ENCODE results near the gene PCDHGC3. TPM values are rescaled to one million over a fixed set of nuclear protein-coding genes. Genes with fewer than 3 reads are reported as not detected.
A peak's percentile ranks its signal among the peaks of the same experiment; 100 is the strongest.

The PCDHGC3 gene
- total RNA-seq, 1 donor from 2014 or later: 51.4 TPM

DNA sequence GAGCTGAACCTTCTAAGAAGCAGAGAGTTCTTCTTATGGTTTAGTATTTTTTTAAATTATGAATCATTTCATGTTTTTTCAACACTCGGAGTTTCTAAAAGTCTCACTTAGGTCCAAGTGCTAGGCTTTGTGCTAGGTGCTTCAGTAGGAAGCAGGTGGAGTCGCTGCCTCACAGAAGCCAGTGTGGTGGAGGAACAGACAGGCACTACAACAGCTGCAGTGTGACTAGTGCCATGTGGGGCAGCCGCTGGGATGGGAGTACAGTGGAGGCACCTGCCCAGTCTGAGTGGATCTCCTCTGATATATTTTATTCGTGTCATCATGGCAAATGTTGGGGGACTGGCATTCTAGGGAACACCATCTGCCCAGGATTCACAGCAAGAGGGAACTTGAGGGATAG lies 28.4 kb downstream of the PCDHGC3 start:
- Histone ChIP-seq H3K27me3 (no peaks in the 10 kb centered on the region), H3K9me3 (no peaks in the 10 kb centered on the region), H3K36me3 (peaks cover 0 to 13% of the 10 kb centered on the region in 2 donors), H3K4me1 (peaks cover 20 to 28% of the 10 kb centered on the region in 2 donors), H3K4me3 (no peak overlapping the region), H3K27ac (peak overlapping the region; percentile 45 to 50)
- DNase-seq (ENCODE audit: low spot score in 2 of 2): no peak
- TF ChIP-seq, protein P1, sequence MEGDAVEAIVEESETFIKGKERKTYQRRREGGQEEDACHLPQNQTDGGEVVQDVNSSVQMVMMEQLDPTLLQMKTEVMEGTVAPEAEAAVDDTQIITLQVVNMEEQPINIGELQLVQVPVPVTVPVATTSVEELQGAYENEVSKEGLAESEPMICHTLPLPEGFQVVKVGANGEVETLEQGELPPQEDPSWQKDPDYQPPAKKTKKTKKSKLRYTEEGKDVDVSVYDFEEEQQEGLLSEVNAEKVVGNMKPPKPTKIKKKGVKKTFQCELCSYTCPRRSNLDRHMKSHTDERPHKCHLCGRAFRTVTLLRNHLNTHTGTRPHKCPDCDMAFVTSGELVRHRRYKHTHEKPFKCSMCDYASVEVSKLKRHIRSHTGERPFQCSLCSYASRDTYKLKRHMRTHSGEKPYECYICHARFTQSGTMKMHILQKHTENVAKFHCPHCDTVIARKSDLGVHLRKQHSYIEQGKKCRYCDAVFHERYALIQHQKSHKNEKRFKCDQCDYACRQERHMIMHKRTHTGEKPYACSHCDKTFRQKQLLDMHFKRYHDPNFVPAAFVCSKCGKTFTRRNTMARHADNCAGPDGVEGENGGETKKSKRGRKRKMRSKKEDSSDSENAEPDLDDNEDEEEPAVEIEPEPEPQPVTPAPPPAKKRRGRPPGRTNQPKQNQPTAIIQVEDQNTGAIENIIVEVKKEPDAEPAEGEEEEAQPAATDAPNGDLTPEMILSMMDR (IDR thresholded peaks at IDR 0.05): no peak
- intact Hi-C loops (cut with DNase I): no loop called here

DNA sequence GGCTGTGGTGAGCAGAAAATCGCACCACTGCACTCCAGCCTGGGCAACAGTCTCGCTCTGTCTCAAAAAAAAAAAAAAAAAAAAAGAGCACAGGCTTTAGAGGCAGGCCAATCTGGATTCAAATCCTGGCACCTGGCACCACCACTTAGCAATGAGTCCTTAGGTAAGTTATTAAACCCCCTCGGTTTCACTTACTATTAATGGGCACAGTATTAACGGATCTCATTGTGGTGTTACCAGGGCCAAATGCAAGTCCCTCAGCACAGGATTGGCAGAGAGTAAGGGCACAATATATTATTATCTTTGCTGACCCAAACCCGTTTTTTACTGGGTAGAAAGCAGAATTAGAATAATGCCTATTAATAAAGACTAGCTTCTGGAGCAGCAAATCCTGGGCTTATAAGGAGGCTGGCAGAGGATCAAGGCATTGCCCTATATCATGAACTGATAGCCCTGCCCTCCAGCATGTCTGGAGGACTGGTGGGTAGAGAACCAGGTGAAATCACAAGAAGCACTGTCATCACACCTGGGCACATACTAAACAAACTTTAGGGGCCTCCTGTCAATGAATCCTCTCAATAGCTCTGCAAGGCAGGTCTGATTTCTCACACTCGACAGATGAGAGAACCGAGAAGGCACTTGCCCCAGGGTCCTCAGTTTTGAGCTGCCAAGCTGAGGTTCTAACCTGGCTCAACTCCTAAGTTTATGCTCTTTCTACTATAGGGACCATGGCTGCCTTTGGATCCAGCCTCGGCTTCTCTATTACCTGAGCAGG lies 30.8 kb downstream of the PCDHGC3 start:
- H3K36me3 ChIP-seq: peaks cover 0 to 19% of the 10 kb centered on the region in 2 donors
- no peak overlapping the region for H3K4me3 ChIP-seq
- H3K4me1 ChIP-seq: peaks cover 24 to 35% of the 10 kb centered on the region in 2 donors
- TF ChIP-seq, protein P1 (IDR thresholded peaks at IDR 0.05): no peak
- peak overlapping the region; percentile 98 to 99 for H3K27ac ChIP-seq
- DNase-seq (ENCODE audit: low spot score in 2 of 2): no peak
- no peaks in the 10 kb centered on the region for H3K27me3 ChIP-seq
- intact Hi-C loops (cut with DNase I): loop anchor here (2.0 kb wide), 1 partner anchor 14 kb away; no protein-coding TSS in a partner anchor
- H3K9me3 ChIP-seq: no peaks in the 10 kb centered on the region

DNA sequence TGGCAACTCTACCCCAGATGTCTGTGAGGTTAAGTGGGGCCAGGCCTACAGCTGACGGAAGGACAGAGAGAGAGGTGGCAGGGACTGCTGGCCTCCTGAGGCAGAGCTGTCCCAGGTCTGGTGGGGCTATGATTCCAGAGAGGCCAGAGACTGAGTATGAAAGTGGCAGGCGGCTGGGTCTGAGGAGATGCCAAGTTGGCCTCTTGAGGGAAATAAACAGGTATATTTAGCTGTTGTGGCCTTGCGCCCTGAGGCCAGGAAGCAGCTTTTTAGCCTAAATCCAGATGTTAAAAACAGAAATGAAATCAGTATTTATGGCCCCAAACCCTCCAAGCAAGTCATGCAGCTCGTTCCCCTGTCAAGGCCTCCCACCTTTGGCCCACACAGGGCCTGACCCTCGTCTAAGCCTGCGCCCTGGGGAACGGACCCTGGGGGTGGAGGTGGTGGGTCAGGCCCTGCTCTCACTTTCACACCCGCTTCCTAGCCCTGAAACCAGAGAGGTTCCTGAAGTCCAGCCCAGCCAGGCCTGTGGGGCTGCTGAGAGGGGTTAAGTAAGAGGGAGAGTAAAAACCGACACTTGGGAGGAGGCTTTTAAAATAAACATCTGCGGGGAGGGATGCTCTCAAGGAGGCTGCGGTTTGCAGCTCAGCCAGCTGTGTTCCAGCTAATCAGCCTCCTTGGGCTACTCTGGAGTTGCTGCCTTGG lies 31.8 kb downstream of the PCDHGC3 start:
- peaks cover 0 to 22% of the 10 kb centered on the region in 2 donors for H3K36me3 ChIP-seq
- DNase-seq (ENCODE audit: low spot score in 2 of 2): no peak

DNA sequence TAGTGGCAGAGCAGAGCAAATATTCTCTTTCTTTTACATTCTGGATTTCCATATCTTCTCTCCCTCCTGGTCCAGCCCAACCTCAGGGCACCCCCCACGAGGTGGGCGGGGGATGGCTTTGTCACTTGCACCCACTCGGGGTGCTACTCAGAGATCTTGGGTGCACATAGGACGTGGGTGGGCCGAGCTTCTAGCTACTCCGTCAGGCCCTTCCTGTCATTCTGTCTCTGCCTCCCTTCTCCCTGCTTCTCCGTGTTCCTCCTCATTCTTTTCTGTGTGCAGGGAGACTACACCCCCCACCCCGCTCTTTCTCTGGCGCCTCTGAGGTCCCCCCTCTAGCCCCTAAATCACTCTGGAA lies 32.7 kb downstream of the PCDHGC3 start:
- no peak for DNase-seq (ENCODE audit: low spot score in 2 of 2)
- Histone ChIP-seq H3K9me3 (no peaks in the 10 kb centered on the region), H3K27ac (peak overlapping the region; percentile 98 to 99), H3K4me3 (peak overlapping the region; percentile 53 to 62), H3K4me1 (peaks cover 24 to 35% of the 10 kb centered on the region in 2 donors), H3K36me3 (peaks cover 0 to 18% of the 10 kb centered on the region in 2 donors), H3K27me3 (no peaks in the 10 kb centered on the region)
- TF ChIP-seq, protein P1 (IDR thresholded peaks at IDR 0.05): no peak
- intact Hi-C loops (cut with DNase I): no loop called here

More for the DNA sequence above, 31.8 kb downstream of the PCDHGC3 start:
- no peaks in the 10 kb centered on the region for H3K27me3 ChIP-seq
- peaks cover 24 to 35% of the 10 kb centered on the region in 2 donors for H3K4me1 ChIP-seq
- no peak overlapping the region for H3K4me3 ChIP-seq
- intact Hi-C loops (cut with DNase I): loop anchor here (2.0 kb wide), 1 partner anchor 15 kb away; no protein-coding TSS in a partner anchor
- H3K27ac ChIP-seq: peak overlapping the region; percentile 98 to 99
- H3K9me3 ChIP-seq: no peaks in the 10 kb centered on the region
- TF ChIP-seq, protein P1 (IDR thresholded peaks at IDR 0.05): no peak

DNA sequence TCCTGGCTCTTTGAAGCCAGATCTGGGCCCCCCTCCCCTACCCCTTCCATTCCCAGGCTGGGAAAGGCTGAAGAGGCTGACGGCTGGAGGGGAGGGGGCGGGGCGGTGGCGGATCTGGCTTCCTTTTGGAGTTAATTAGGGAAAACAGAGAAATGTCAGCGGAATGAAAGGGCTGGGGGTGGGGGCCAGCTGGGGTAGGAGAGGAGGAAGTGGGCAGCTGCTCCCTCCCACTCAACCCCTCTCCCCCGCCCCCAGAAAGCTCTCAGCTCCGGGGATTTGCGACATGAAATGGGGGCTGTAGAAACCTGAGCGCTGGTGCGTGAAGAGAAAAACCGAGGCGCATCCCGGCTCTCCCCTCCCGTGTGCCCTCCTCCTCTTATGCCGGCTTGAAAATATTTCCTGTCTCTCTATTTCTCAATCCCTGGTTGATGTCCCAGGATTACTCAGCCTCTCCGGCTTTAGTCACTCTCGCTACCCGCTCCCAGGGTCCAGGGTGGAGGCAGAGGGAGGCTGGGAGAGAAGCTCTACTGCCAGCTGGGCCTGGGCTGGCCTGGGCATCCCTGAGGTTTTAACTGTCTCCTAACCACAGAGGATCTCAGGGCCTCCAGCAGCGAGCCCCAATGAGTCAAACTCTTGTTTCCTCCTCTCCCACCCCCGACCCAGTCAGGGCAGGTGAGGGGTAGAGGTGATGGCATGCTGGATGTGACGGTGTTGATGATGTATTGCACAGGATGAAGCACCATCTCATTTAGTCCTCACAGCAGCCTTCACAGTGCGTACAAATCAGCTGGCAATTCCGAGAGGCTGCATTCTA lies 33.2 kb downstream of the PCDHGC3 start:
- H3K4me1 ChIP-seq: peaks cover 24 to 36% of the 10 kb centered on the region in 2 donors
- H3K27ac ChIP-seq: peak overlapping the region; percentile 98 to 99
- H3K36me3 ChIP-seq: peaks cover 0 to 18% of the 10 kb centered on the region in 2 donors
- peak; percentile 61 to 94 for DNase-seq (ENCODE audit: low spot score in 2 of 2)
- peak overlapping the region; percentile 53 to 62 for H3K4me3 ChIP-seq
- H3K27me3 ChIP-seq: no peaks in the 10 kb centered on the region
- TF ChIP-seq, protein P1 (IDR thresholded peaks at IDR 0.05): no peak
- H3K9me3 ChIP-seq: no peaks in the 10 kb centered on the region
- intact Hi-C loops (cut with DNase I): loop anchor here (1.0 kb wide), 2 partner anchors 15 to 33 kb away; no protein-coding TSS in a partner anchor
